HG02759 (cell line): ENCODE results near the gene OR10G7.

Experiments used
- ATAC-seq: cut with Tn5 transposase; IDR thresholded peaks from one replicate; pipeline ENCODE4 v1.9.1; 2021; ENCODE audit warnings: mild to moderate bottlenecking, moderate library complexity; ENCODE audit not compliant: unreplicated experiment

The OR10G7 gene, protein sequence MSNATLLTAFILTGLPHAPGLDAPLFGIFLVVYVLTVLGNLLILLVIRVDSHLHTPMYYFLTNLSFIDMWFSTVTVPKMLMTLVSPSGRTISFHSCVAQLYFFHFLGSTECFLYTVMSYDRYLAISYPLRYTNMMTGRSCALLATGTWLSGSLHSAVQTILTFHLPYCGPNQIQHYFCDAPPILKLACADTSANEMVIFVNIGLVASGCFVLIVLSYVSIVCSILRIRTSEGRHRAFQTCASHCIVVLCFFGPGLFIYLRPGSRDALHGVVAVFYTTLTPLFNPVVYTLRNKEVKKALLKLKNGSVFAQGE

DNA sequence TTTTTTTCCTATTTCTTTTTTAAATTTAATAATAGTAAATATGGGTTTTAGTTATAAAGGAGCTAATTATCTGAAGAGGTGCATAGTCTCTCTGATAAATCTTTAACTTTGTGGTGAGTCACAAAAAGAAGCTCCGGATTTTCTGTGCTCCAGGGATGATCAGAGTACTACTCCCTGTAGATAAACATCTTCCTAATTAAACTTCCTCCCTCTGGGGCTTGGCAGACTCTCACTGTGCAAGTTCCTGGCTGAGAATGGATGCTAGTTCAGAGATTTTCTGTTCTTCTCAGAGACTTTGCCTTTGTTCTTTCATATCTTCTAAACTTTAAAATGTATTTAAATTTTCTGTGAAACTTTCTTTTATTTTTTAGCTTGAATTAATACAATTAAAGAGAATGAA, at the start of gene OR10G7:
TSS of gene OR10G7 (minus strand) at position 72 of the 400 bp plus-strand sequence. CDS start 2,324 bp downstream, outside the sequence.
- no peak for ATAC-seq

DNA sequence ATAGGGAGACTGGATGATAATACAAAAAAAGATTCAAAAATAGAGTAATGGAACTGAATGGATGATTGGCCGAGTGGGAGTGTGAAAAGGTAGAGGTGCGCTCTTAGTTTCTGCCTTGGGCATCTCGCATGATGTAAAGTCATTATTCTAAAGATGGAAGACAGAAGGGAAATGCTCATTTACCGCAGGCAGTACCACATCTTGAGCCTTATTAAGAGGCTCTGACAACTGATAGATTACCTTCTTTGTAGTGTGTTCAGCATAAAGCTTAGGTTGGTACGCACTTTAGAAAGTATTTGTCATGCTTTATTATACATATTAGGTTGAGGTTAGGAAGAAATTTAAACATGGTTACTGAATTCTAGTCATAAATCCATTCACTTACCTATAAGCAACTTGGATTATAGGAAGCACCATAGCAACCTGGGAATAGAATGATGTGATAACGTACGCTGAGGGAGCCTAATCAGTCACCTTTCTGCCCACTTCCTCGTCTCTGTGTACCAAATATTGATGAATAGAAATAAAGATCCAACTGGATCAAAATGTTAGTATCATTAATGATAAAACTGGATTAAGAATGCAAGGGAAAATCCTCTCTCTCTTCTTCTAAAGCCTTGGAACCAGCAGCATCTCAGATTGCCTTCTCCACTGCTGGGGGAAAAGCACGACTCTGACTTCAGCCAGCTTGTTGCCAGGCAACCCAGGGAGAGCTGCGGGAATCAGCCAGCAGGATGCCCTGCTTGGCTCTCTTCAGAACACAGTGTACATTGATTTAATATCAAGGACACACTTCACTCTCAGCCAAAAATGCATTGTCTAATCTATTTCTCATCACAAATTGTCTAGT, 45.1 kb upstream of the OR10G7 start:
- no peak for ATAC-seq

DNA sequence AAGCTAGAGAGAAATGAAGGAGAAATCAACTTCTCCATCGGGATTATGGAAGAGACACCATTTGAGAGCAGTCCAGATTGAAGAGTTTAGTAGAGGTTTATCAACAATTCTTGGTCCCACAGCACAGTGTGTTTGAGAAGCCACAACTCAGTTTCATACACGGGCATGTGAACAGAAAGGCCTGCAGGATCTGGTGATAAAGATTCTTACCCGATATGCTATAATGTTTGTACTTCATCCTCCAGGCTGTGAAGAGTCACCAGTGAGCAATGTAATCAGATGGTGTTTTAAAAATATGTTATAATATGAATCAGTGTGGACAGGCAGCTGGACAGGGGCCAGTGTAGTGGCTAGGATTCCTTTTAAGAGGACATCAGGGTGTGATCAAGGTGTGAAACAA, 44.5 kb upstream of the OR10G7 start:
- no peak for ATAC-seq

DNA sequence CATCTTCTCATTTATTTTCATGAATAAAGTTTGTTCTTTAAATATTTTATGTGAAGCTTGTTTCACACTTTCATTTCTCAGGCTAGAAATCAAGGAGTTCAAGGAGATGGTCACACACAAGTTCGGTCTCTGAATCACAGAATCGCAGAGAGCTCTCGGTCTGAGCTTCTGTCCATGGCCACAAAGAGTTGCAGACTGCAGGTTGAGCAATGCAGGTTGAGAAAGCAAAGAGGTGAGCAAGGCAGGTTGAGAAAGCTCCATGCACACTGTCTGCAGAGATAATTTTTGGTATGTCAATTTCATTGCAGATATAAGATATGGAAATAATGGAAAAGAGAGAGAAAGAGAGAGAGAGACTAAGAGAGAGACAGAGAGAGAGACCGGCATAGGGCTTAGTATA, 41.2 kb upstream of the OR10G7 start:
- ATAC-seq, result no peak

DNA sequence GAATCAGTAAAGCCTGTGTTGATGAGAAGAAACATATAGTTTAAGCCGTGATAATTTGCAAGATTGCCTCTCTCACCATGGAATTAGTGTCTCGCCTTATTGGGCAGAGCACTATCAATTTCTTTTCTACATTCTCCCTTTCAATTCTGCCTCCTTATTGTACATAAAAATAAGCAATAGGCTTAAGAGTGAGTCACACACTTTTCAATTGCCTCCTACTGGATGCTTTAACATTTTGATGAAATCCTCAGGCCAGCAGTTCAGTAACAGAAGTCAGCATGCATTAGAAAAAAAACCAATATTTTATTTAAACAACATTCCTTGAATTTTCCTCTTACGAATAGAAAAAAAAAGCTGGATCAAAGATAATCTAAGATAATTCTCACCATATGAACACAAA, 40.4 kb upstream of the OR10G7 start:
- ATAC-seq, result no peak

DNA sequence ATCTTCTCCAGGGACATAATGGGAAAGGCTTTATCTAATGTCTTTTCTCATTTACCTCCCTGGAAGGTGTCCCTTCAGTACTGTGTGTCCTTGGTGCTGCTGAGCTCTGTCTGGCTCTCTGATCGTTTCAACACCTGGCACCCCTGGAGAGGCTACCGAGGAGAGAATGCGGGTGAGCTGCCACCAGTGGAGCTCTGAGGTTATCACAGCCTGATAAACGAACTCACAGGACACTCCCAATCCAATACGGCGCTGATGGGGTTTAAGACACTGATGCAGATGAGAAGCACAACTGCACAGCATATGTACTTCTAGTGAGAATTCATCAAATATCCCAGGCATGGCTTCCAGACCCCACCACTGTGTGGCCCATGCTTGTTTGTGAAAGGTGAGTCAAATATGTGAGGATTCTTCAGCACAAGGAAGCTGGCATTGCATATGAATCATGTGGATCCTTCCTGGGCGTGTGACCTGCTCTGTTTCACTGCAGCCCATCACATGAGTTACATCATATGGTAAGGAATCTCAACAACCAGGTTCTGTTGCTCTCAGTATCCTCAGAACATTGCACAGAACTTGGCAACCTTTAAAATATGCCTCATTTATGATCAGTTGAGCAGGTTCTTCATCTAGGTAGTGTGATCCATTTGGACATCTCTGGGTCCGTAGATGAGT, 39.3 kb upstream of the OR10G7 start:
- ATAC-seq, result no peak

DNA sequence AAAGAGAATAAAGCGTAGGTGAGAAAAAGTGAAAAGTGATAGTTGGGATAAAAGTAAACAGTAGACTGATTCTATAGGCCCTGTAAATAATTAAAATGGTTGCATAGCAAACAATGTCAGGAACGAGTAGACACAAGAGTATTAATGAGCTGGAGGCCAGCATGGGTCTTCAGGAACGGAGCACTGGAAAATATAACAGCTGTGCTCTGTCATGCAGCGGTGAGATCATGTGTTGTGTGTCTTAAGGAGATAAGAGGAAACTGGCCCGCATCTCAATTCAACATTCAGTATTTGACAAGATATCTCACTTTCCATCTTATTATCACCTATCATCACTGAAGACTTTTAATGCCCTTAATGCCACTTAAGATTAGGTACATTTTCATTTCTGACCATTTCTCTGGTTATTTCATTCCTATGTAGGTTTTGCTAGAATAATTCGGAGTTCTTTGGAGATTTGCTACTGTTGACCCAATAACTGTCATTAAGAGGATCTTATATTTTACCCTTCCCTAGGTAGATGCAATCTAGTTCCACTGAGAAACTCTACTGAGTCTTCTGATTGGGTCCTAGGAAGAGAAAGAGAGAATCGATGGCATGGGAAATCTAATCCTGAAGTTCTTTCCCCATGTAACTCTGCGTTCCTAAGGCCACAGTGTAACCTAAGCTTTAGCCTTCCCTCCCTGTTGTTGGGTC, 38.7 kb upstream of the OR10G7 start:
- no peak for ATAC-seq

DNA sequence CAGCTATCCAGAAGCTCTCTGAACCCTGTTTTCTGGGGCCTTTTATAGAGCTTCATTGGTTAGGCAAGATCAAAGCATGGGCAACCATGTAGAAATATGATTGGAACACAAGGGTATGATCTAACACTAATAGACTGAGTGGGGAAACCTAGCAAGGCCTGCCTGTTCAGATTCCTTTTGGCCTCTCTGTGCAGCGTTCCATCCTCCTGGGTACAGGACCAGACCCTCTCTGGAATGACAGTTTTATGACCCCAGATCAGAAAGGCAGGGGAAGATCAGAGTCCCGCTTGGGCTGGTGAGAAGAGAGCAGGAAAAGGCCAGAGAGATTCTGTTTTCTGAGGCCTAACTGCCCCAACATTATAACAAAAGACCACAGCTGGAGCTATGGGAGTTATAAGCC, 37.5 kb upstream of the OR10G7 start:
- ATAC-seq, result no peak

DNA sequence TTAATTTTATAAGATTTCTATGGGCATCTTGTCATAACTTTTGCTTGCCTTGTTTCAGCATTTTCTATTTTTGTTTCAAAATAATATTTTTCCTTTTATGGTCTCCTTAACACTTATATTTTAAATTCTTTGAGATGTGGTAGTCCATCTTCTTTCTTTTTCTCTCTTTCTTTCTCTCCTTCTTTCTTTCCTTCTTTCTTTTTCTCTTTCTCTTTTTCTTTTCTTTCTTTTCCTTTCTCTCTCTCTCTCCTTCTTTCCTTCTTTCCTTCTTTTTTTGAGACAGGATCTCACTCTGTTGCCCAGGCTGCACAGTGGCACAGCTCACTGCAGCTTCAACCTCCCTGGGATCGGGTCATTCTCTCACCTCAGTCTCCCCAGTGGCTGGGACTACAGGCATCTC, 36.1 kb upstream of the OR10G7 start:
- no peak for ATAC-seq

DNA sequence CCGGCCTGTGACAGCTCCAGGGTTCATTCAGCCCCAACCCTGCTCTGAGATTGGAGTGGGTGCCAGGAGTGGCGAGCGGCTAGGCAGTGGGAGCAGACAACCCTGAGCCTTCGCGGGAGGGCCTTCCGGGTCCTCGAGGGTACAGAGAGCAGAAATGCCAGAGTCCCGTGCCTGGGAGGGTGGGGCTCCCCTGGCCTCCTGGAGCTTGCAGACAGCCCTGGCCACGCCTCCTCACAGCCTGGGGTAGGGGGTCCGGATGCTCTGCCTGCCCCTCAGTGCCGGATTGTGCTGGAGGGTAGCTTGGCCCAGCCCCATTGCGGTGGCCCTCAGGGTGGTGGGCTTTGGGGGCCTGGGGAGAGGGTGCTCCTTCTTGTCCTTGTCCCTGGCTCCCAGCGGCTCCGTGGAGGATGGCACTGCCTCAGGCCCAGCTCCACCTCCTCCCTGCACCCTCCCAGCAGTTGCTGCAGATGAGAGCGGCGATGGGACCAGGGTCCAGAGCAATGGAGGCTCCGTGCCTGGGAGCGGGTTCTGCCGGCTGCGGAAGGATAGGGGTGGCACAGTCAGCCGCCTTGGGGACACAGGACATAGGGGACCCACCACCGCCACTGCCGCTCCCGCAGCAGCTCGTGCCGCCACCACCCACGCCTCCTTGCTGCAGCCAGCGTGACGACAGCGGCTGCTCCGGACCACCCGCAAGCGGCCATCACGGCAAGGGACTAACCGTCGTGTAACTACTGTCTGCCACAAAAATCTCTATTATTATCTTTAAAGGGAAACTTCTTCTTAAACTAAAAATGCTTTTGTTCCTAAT, 34.9 kb upstream of the OR10G7 start:
- ATAC-seq, result peak; percentile 78

DNA sequence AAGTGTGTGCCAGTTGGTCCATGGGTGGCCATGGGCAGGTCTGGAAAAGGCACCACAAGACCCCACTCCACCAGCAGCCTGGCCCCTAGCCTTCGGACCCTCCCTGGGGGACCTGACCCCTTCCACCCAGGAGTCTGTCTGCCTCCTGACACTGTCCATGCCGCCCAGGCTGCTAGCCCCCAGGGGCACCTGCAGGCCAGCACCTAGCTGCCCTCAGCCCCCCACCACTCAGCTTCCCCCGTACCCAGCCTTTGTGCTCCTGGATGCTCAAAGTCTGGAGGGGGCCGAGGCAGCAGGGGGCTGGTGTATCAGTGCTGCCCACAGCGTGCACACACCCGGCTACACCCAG, 34.3 kb upstream of the OR10G7 start:
- ATAC-seq, result no peak

DNA sequence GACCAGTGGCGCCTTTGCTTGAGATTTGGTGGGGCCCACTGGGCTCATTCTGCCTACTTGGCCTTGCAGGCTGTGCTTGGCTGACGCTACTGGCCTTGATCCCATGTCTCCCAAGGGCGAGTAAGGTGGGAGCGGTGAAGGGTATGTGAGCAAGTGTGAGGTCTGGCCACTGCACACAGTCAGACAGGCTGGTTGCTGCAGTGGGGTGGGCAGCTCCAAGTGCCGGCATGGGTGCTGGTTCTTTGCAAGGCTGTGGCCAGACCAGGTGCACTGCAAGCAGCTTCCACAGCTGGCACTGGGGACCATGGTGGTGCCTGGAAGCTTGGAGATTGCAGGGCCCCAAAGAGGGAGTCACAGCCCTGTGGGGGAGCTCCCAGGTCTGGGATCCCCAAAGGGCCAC, 33.4 kb upstream of the OR10G7 start:
- ATAC-seq, result no peak

DNA sequence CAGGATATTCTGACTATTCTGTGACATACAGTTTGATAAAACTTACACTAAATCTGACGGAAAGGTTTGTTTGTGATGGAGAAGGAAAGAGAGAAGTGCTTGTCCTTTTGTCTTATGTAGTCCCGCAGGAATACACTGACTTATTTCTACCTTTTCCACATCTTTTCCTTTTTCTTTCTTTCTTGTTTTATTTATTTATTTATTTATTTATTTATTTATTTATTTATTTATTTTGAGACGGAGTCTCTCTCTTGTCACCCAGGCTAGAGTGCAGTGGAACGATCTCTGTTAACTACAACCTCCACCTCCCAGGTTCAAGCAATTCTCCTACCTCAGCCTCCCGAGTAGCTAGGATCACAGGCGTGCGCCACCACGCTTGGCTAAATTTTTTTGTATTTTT, 31.0 kb upstream of the OR10G7 start:
- ATAC-seq, result no peak

DNA sequence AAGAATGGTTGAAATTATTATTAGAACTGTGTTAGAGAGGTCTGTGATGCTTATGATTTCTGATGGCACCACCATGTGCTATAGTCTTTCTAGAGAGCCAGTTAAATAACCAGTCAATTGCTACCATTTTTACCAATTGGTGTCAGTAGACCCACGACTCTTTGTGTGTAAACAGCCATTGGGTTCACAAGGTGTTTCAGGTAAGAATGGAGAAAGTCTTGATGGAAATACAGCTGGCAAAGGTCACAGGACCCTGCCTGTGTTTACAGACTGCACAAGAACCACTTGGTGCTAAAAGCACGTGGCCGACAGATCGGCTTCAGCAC, 30.5 kb upstream of the OR10G7 start:
- ATAC-seq, result no peak

DNA sequence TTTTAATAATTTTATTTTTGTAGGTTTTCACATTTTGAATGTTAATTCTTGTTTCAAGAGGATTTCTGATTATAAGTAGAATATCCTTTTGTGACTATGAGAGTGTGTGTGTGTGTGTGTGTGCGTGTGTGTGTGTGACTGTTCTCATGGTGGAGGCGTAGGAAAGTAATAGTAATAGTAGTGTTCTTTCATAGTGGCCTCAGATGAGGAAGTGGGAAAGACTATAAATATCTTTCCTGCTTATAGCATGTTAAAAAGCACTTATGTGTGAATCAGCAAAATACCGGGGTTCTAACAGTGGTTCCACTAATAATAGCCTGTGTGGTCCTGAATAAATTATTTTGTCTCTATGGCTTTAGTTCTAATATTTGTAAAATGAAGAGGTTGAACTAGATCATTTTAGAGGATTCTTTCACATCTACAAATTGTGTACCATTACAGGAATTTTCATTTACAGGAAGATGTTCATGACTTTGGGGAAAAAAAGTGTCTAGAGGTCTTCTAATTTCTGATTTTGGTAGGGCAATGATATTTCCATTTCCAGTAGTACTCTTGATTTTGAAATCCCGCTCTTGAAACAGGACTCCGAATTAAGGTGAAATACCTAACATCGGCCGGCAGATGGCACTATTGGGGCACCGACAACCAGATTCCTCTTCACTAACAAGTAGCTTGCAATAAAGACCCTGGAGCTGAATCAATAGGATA, 29.9 kb upstream of the OR10G7 start:
- peak; percentile 81 for ATAC-seq

DNA sequence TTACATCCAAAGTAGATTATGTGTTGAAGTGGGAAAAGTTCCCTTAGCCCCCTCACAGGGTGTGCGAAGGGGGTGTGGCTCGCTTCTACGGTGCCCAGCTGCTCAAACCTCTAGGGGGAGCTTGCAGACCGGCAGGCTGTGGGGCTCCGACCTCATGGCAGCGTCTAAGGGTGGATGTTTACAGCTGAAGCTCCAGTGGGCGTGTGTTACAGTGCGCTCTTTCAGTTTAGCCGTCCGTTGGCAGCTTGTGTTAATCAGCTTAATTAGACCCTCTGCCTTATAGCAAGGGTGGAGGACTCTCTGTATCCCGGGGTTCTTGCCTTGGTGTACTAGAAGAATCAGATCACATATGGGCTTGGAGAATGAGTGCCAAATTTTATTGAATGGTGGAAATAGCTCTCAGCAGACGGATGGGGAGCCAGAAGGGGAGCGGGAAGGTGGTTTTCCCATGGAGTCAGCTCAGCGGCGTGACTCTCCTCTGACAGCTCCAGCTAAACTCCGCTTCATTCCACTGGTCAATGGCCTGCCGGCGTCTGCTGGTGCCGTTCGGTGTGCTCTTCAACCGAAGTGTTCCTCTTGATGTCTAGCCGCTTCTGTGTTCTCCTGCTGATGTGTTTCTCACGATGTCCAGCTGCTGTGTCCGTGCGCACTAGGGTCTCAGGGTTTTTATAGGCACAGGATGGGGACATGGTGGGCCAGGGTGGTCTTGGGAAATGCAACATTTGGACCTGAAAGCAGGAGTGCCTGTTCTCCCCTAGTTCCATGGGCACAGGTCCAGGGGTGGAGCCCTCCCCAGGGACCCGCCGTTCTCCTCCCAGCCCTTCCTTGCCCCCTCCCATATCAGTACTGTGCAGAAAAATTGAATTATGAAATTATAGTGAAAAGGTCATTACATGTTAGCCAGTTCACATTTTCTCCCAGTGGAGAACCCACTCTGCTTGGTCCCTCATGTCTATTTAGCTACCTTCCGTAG, 28.6 kb upstream of the OR10G7 start:
- peak; percentile 81 for ATAC-seq

DNA sequence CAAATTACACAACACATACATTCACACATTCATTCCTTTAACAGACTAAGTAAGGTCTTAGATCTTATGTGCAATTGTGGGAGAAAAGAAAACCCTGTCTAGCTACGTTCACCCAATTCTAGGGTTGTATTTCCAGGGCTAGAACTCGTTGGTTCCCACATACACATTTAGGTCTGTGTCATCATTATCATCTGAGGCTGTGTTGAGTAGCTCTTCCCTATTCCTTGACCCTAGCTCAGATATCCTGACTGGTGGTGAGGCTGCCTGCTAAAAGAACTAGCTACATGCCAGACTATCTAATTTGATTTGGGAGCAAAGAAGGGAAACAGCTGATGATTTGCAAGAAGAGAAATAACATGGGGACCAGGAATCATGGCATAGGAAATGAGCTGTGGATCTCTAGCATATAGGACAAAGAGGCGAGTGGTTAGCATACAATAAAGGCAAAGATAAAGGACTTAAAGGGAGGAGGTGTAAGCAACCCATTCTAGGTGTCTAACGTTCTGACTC, 27.5 kb upstream of the OR10G7 start:
- ATAC-seq, result no peak

DNA sequence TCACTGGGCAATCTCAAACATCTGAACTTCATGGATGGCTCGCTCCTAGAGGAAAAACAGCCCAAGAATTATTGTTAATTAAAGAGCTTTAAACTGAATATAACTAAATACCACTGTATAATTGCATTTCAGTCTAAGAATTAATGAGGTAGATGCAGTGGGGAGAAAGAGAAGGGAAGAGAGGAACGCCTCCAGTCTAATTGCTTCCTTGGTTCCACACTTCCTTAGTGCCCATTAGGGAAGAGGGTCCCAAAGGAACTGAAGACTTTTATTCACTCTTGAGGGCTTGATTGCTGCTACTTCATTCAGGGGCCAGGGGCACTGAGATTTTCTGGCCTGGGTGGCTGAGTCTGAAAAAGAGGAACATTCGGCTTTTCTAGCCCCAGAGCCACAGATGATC, 11.8 kb upstream of the OR10G7 start:
- no peak for ATAC-seq

DNA sequence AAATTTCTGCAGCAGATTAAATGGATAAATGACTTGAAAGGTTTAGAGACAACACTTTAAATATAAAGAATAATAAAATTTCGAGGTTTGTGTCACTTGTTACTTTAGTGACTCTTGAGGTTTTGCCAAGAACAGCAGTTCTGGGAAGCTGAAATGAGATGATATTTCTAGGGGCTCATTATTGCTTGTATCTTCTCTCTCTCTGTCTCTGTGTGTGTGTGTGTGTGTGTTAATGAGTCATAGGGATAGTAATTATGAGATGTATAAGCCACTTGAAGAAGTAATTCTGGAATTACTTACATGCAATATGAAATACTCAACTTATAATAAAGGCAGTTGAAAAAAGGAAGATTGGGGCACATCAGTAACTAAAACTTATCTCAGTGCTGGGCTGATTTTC, 9.6 kb upstream of the OR10G7 start:
- ATAC-seq, result no peak
